A673 (cell line): ENCODE data around the gene ANKRD44. TPM values are rescaled to one million over a fixed set of nuclear protein-coding genes. Genes with fewer than 3 reads are reported as not detected.

Source experiments
- BruUV-seq: library from RNA; stranded (reverse); fragments of 400-500 nt; replicated peaks from 2 replicates; lab custom pipeline; 2021; lab: Mats Ljungman, UMichigan
- CTCF ChIA-PET: fragments of 300-600 bp; sonication (Branson Sonifier 250); formaldehyde crosslinking; loops from one replicate; lab custom pipeline; 2022; ENCODE audit warnings: antibody characterized with exemption; lab: Charles Lee
- POLR2A ChIA-PET: fragments of 300-600 bp; sonication (Branson Sonifier 250); formaldehyde crosslinking; loops from one replicate; lab custom pipeline; 2022; ENCODE audit warnings: antibody characterized with exemption; ENCODE audit not compliant: low non-redundant PET; lab: Charles Lee
- DNase-seq: peaks from one replicate; pipeline ENCODE4 v3.0.0-alpha.2; 2015; ENCODE audit warnings: low spot score
- H3K27ac ChIP-seq: fragments of 200-600 bp; sonication (generic); 2 replicates; pipeline ENCODE4 v1.5.1; 2016; ENCODE audit warnings: mixed run types, low read depth, mild to moderate bottlenecking, mixed read lengths, antibody characterized with exemption, low read length; ENCODE audit not compliant: poor library complexity, severe bottlenecking
- H3K27me3 ChIP-seq: fragments of 200-600 bp; sonication (generic); replicated peaks from 2 replicates; pipeline ENCODE4 v1.6.1; 2017; ENCODE audit warnings: mixed run types, low read depth, mild to moderate bottlenecking, mixed read lengths, antibody characterized with exemption, low read length; ENCODE audit not compliant: insufficient read depth, poor library complexity
- H3K36me3 ChIP-seq: fragments of 200-600 bp; sonication (generic); 2 replicates; pipeline ENCODE4 v1.6.1; 2016; ENCODE audit warnings: mixed run types, mild to moderate bottlenecking, mixed read lengths, antibody characterized with exemption, low read length; ENCODE audit not compliant: insufficient read depth, poor library complexity, severe bottlenecking
- H3K4me1 ChIP-seq: fragments of 200-600 bp; sonication (generic); 2 replicates; pipeline ENCODE4 v1.6.1; 2017; ENCODE audit warnings: mixed run types, mild to moderate bottlenecking, mixed read lengths, antibody characterized with exemption, low read length; ENCODE audit not compliant: insufficient read depth, poor library complexity, severe bottlenecking
- H3K4me3 ChIP-seq: fragments of 200-600 bp; sonication (generic); 2 replicates; pipeline ENCODE4 v1.5.1; 2016; ENCODE audit warnings: low read depth, mixed run types, mild to moderate bottlenecking, mixed read lengths, low read length; ENCODE audit not compliant: poor library complexity, severe bottlenecking
- H3K9me3 ChIP-seq: fragments of 200-600 bp; sonication (generic); 2 replicates; pipeline ENCODE4 v1.6.1; 2016; ENCODE audit warnings: mixed run types, low read depth, mild to moderate bottlenecking, mixed read lengths, antibody characterized with exemption, low read length; ENCODE audit not compliant: poor library complexity, severe bottlenecking
- EZH2 ChIP-seq: fragments of 200-600 bp; sonication (generic); IDR thresholded peaks from 2 replicates; pipeline ENCODE4 v1.6.1; 2017; ENCODE audit warnings: borderline replicate concordance, low read depth, mild to moderate bottlenecking, mixed read lengths, antibody characterized with exemption, low read length; ENCODE audit not compliant: poor library complexity, severe bottlenecking
- intact Hi-C: fragments of 100-400 bp; cut with micrococcal nuclease; formaldehyde crosslinking; loops from one replicate; pipeline ENCODE4 v1.10.0; 2022; ENCODE audit not compliant: unreplicated experiment
- total RNA-seq: library from RNA; stranded (reverse); gene quantifications from 2 replicates; pipeline ENCODE4 v1.2.3, GENCODE V29; 2021
- TF ChIP-seq, protein P1 (sequence below): fragments of 300-800, 200-600 bp; sonication (generic); conservative IDR thresholded peaks from 2 replicates; pipeline ENCODE4 v1.5.1; 2017; ENCODE audit warnings: low read depth, mild to moderate bottlenecking, antibody characterized with exemption, low read length, moderate library complexity, mixed read lengths

The ANKRD44 gene
- total RNA-seq, 1 experiment from 2014 or later, result 17.0 TPM

DNA sequence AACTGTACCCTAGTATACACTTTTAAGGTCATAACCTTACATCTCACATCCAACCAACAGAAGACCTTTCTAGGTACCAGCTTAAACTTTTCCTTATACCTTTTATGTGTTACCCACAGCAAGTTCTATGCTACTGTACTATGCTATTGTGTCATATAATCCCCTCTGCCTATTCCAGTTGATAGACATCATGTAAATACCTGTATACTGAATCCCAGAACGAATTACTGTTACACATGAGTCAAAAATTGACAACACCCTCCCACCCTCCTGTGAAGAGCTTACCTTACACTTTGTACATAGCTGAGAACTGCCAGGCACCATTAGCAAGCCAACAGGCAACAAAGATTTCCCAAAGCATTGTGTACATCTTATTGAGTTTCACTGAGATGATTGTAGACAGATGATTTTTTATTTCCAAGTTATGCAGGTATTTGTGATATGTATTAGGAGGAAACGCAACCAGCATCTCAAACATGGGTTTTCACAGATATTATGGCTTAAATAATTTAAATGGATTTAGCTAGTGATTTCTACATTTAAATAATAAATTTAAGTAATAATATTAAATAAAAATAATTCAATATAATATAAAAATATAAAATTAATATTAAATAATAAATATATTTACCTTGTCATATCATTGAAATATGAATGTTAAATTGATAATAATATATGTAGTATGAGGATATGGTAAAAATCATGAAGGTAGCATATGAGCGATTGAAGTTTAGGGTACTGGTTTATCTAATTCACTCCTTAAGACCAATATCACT is 43.0 kb upstream of the ANKRD44 start:
- Histone ChIP-seq H3K27me3 (no peaks in the 10 kb centered on the region), H3K9me3 (no peaks in the 10 kb centered on the region), H3K4me3 (no peak overlapping the region), H3K27ac (no peak overlapping the region), H3K4me1 (no peaks in the 10 kb centered on the region), H3K36me3 (no peaks in the 10 kb centered on the region)
- ChIA-PET CTCF (no interaction called here), POLR2A (no interaction called here)
- intact Hi-C loops, result no loop called here
- TF ChIP-seq EZH2, result no peak
- TF ChIP-seq, protein P1, sequence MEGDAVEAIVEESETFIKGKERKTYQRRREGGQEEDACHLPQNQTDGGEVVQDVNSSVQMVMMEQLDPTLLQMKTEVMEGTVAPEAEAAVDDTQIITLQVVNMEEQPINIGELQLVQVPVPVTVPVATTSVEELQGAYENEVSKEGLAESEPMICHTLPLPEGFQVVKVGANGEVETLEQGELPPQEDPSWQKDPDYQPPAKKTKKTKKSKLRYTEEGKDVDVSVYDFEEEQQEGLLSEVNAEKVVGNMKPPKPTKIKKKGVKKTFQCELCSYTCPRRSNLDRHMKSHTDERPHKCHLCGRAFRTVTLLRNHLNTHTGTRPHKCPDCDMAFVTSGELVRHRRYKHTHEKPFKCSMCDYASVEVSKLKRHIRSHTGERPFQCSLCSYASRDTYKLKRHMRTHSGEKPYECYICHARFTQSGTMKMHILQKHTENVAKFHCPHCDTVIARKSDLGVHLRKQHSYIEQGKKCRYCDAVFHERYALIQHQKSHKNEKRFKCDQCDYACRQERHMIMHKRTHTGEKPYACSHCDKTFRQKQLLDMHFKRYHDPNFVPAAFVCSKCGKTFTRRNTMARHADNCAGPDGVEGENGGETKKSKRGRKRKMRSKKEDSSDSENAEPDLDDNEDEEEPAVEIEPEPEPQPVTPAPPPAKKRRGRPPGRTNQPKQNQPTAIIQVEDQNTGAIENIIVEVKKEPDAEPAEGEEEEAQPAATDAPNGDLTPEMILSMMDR, result no peak
- DNase-seq, result no peak
- no TSS peak for BruUV-seq

DNA sequence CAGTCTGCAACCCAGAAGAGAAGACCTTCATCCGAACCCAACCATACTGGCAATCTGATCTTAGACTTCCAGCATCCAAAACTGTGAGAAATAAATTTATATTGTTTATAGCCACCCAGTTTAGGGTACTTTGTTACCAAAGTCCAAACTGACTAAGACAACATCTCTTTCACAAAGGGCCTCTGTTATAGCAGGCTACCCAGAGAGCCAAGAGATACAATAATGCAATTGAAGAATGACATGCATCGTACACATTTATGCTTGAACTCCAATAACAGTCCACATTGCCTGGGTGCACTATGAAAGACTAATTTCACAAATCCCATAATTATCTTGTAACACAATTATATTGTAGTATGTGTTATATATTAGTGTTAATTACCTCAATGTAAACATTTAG is 39.1 kb upstream of the ANKRD44 start:
- no peaks in the 10 kb centered on the region for H3K4me1 ChIP-seq
- DNase-seq, result no peak
- no TSS peak for BruUV-seq
- H3K9me3 ChIP-seq, result no peaks in the 10 kb centered on the region
- ChIA-PET CTCF (no interaction called here), POLR2A (no interaction called here)
- TF ChIP-seq, protein P1, result no peak
- no peak for TF ChIP-seq EZH2
- no peak overlapping the region for H3K27ac ChIP-seq
- intact Hi-C loops, result no loop called here
- H3K4me3 ChIP-seq, result no peak overlapping the region
- no peaks in the 10 kb centered on the region for H3K36me3 ChIP-seq
- no peaks in the 10 kb centered on the region for H3K27me3 ChIP-seq

DNA sequence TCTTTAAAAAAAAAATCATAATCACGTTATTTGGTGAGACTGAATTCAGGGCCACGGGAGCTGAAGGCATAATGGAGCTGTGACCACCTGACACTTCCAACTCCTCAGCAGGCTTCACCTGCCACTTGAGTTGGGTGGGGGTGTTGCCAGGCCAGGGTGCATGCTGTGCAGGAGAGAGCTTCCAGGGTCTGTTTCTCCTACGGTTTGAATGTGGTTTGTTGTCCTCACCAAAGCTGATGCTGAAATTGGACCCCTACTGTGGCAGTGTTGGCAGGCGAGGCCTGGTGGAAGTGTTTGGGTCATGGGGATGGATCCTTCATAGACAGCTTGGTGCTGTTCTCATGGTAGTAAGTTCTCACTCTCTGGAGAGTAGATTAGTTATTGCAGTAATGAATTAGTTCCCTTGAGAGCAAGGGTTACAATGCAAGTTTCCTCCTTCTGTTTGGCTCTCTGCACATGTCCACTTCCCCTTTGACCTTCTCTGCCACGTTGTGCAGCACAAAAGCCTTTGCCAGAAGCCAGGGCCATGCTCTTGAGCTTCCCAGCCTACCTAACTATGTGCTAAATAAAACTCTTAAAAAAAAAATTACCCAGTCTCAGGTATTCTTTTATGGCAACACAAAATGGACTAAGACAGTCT is 38.3 kb upstream of the ANKRD44 start:
- POLR2A ChIA-PET, result no interaction called here
- no peak for DNase-seq
- intact Hi-C loops, result no loop called here
- BruUV-seq, result no TSS peak
- Histone ChIP-seq H3K9me3 (no peaks in the 10 kb centered on the region), H3K36me3 (no peaks in the 10 kb centered on the region), H3K27ac (no peak overlapping the region), H3K4me1 (no peaks in the 10 kb centered on the region), H3K27me3 (no peaks in the 10 kb centered on the region), H3K4me3 (no peak overlapping the region)
- TF ChIP-seq EZH2, result no peak
- TF ChIP-seq, protein P1, result no peak
- CTCF ChIA-PET, result no interaction called here
